Loucy (cell line): ENCODE measurements around the gene TMEM150B.

Source experiments
- EZH2phosphoT487 ChIP-seq: fragments of 200-600 bp; IDR thresholded peaks from 2 replicates; pipeline ENCODE4 v1.6.1; 2018; ENCODE audit warnings: antibody characterized with exemption, mild to moderate bottlenecking, moderate library complexity, borderline replicate concordance
- TF ChIP-seq, protein P1 (sequence below): fragments of 200-600 bp; sonication (generic); conservative IDR thresholded peaks from 2 replicates; pipeline ENCODE4 v1.5.1; 2014; ENCODE audit warnings: mild to moderate bottlenecking, antibody characterized with exemption, low read length

DNA sequence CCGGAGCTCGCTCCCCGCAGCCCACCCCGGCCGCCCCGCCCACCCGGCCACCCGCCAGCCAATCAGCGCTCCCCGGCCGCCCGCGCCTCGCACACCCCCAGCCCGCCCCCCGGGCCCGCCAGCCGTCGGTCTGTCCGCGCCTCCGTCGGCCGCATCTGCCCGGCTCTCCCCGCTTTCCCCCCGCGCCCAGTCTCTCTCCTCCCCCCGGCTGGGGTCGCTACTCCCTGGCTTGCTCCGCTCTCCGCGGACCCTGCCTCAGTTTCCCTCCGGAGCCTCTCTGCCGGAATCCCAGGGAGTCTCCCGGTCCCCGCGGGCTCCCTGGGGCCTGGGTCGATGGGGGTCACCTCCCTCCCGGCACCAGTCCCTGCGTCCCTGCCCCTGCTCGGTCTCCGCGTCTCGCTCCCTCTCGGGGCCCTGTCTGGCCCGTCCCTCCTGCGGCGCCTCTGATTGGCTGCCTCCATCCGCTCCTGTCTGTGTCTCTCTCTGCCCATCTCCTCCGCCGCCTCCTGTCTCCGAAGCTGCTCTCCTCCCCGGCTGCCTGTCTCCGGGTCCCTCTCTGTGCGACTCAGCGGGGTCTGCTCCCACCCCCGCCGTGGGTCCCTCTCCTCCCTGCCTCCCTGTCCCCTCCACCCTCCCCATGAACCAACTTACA is 44.6 kb upstream of the TMEM150B start:
- TF ChIP-seq, protein P1, sequence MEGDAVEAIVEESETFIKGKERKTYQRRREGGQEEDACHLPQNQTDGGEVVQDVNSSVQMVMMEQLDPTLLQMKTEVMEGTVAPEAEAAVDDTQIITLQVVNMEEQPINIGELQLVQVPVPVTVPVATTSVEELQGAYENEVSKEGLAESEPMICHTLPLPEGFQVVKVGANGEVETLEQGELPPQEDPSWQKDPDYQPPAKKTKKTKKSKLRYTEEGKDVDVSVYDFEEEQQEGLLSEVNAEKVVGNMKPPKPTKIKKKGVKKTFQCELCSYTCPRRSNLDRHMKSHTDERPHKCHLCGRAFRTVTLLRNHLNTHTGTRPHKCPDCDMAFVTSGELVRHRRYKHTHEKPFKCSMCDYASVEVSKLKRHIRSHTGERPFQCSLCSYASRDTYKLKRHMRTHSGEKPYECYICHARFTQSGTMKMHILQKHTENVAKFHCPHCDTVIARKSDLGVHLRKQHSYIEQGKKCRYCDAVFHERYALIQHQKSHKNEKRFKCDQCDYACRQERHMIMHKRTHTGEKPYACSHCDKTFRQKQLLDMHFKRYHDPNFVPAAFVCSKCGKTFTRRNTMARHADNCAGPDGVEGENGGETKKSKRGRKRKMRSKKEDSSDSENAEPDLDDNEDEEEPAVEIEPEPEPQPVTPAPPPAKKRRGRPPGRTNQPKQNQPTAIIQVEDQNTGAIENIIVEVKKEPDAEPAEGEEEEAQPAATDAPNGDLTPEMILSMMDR: no peak
- TF ChIP-seq EZH2phosphoT487: no peak
